HG03159 (cell line): ENCODE results near the gene AK3.
"Not testable (repeated sequence)": the region's sequence is repeated elsewhere in the genome, so short reads cannot be mapped to it uniquely, and the experiment has no call there.

Source experiments
- ATAC-seq: cut with Tn5 transposase; IDR thresholded peaks from one replicate; pipeline ENCODE4 v1.9.1; 2021; ENCODE audit warnings: mild to moderate bottlenecking, moderate library complexity; ENCODE audit not compliant: unreplicated experiment

AK3 gene

DNA sequence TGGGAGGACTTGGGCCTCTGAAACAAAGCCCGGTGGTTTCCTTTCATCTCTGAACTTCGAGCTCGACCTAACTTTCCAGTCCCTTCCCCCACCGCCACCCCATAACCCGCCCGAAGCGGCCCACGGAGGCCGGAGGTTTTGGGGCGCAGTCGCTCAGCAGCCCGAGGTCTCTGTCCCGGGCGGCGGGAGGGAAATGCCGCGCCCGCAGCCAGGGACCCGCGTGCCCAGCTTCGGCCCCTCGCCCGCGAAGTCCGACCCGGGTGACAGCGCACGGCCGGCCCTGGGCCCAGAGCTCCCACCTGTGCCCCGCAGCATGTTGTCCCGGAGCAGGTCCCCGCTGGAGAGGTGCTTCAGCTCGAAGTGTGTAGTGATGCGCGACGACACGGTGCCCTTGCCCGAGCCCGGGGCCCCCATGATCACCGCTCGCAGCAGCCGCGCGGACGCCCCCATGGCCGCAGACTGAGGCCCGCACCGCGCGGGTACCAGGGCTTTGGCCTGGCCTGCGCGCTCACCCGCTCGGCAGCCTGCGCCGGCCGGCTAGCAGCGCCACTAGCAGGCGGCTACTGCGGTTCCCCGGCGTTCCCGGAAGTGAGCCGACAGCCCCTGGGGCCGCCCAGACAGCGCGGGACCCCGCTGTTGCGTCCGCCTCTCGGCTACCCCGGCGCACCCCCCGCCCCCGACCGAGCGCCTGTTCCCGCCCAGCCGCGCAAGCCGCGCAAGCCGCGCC is at the start of gene AK3:
Gene AK3, minus strand, starts transcription at position 565 of the 727 bp plus-strand sequence. Its CDS starts 115 bp downstream, at position 450.
- ATAC-seq = peak; percentile 88

DNA sequence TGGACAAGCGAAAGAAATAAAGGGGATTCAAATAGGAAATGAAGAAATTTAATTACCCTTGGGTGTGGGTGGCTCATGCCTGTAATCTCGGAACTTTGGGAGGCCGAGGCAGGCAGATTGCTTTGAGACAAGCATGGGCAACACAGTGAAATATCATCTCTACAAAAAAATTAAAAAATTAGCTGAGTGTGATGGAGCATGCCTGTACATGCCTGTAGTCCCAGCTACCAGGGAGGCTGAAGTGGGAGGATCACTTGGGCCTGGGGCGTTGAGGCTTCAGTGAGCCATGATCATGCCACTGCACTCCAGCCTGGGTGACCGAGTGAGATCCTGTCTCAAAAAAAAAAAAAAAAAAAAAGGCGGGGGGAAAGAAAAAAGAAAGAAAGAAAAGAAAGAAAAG is 47.7 kb upstream of the AK3 start:
- no peak for ATAC-seq

DNA sequence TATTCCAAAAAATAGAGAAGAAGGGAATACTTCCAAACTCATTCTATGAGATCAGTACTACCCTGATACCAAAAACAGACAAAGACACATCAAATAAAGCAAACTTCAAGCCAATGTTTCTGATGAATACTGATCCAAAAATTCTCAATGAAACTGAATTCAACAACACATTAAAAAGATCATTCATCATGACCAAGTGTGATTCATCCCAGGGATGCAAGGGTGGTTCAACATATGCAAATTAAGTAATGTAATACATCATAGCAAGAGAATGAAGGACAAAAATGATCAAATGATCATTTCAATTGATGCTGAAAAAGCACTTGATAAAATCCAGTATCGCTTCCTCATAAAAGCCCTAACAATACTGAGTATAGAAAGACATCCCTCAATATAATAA is 46.9 kb upstream of the AK3 start:
- no peak for ATAC-seq

DNA sequence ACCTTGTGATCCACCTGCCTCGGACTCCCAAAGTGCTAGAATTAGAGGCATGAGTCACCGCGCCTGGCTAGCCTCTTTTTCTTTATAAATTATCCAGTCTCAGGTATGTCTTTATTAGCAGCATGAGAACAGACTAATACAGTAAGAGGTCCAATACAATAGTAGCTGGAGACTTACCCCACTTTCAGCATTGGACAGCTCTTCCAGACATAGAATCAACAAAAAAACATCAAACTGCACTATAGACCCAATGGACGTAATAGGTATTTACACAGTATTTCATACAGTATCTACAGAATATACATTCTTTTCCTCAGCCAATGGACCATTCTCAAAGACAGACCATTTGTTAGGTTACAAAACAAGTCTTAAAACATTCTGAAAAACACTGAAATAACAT is 45.6 kb upstream of the AK3 start:
- ATAC-seq = no peak

DNA sequence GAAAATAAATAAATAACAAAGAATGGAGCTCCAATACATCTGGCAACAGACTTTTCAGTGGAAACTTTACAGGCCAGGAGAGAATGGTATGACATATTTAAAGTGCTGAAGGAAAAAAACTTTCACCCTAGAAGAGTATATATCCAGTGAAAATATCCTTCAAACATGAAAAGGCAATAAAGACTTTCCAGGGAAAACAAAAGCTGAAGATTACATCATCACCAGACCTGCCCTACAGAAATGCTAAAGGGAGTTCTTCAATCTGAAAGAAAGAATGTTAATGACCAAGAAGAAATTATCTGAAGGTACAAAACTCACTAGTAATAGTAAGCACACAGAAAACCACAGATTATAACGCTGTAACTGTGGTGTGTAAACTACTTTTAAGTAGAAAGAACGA is 43.4 kb upstream of the AK3 start:
- ATAC-seq = no peak

DNA sequence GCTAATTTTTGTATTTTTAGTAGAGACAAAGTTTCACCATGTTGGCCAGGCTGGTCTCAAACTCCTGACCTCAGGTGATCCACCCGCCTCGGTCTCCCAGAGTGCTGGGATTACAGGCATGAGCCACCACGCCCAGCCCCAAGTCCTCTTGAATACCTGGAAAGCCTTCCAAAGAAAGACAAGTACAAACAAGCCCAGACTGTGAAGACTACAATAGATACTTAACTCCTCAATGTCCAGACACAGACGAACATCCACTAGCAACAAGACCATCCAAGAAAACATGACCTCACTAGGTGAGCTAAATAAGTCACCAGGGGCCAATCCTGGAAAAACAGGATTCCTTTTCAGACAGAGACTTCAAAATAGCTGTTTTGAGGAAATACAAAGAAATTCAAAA is 42.2 kb upstream of the AK3 start:
- not testable (repeated sequence) for ATAC-seq

DNA sequence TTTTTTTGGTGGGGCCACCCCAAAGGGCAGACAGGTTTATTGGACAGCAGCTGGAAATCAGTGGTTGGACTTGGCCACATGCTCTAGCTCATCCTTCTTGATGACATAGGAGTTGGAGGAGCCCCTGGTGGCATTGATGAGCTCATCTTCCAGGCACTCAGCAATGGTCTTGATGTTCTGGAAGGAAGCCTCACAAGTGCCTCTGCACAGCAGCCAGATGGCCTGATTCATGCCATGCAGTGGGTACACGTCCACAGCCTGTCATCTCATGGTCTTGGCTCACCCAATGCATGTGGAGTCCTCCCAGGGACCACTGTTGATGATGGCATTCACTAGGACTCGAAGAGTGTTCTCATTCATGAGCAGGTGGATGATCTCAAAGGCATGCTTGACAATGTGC is 40.4 kb upstream of the AK3 start:
- ATAC-seq = no peak

DNA sequence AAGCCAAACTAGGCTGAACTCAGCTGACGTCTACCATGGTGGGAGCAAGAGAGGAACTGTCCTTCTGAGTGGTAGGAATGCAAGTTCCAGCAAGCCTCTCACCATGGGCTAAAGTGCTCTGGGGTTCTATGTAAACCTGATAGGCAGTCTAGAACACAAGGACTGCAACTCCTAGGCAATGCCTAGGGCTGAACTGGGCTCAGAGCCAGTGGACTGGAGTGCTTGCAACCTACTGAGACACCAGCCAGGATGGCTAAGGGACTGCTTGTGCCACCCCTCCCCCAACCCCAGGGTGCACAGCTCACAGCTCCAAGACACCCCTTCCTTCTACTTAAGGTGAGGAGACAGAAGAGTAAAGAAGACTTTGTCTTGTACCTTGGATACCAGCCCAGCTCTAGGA is 39.6 kb upstream of the AK3 start:
- ATAC-seq = no peak

DNA sequence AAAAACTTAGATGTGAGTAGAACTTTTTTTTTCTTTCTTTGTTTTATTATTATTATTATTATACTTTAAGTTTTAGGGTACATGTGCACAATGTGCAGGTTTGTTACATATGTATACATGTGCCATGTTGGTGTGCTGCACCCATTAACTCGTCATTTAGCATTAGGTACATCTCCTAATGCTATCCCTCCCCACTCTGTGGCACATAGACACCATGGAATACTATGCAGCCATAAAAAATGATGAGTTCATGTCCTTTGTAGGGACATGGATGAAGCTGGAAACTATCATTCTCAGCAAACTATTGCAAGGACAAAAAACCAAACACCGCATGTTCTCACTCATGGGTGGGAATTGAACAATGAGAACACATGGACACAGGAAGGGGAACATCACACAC is 34.0 kb upstream of the AK3 start:
- ATAC-seq = not testable (repeated sequence)

DNA sequence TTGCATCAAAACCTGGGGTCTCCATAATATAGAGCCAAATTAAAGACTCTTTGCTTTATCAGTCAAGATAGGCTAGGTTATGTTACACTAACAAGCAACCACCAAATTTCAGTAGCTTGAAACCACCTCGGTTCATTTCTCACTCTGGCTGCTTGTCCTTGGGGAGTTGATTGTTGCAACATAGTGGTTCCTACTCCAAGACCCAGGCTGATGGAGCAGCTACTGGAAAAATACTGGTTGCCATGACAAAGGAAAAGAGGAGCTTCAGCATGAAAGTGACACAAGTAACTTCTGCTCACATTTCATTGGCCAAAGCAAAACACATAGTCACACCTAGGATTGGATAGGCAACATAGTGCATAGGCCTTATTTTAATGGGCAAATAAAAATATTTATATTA is 33.2 kb upstream of the AK3 start:
- no peak for ATAC-seq

DNA sequence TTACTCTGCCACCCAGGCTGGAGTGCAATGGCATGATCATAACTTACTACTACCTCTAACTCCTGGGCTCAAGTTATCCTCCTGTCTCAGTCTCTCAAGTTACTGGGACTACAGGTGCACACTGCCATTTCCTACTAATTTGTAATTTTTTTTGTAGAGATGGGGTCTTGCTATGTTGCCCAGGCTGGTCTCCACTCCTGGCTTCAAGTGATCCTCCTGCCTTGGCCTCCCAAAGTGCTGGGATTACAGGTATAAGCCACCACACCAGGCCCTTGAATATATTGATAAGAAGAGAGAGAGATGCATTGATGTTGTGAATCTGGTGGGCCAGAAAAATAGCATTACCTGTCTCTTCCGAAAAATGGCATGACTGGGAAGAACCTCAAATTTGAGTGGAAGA is 30.8 kb upstream of the AK3 start:
- no peak for ATAC-seq

DNA sequence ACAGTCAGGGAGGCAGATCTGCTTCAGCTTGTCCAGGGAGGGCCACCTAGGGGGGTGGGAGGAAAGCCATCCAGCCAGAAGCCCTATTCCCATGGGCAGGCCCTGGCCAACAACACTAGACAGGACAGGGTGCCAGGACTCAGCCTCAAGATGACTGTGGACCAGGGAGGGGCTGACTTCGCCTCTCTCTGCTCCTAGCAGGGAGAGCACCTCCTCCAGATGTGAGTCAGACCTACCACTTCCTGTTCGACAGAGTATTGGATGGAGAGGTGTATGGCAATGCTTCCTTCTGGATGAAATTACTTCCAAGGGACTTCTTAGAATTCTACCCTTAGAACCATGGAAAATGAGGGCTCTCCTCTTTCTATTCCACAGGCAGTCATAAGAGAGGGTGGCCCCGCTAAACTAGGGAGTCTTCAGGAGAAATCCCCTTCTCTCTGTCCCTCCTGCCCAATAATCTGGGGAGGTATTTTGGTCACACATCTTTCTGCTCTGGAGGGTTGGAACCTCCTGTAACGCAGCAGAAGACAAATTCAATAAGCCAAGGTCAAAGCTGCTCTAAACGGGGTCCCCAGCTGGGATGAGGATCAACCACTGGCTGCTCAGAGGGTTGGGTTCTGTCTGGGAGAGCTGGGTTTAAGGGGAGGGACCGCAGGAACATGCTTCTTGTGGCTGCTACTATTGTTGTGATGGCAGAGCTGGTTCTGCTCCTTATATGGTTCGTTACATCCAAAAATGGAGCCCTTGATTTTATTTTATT is 28.5 kb upstream of the AK3 start:
- ATAC-seq = no peak

DNA sequence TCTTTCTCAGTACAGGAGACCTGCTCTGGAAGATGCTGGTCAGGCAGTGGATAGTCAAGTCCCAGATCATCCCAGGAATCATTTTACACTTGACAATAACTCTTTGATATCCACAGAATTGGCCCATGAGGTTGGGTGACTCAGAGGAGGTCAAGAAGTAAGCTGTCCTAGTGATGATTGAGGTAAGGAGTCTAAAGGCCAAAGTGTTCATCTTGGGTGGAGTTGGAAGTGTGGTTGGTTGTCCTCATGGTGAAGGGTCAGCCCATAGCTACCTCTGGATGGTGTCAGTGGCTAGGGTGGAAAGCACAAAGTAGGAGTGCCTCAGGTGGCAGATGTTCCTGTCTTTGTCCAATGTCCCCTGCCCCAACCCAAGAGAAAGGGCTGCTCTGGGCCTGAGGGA is 27.7 kb upstream of the AK3 start:
- no peak for ATAC-seq

DNA sequence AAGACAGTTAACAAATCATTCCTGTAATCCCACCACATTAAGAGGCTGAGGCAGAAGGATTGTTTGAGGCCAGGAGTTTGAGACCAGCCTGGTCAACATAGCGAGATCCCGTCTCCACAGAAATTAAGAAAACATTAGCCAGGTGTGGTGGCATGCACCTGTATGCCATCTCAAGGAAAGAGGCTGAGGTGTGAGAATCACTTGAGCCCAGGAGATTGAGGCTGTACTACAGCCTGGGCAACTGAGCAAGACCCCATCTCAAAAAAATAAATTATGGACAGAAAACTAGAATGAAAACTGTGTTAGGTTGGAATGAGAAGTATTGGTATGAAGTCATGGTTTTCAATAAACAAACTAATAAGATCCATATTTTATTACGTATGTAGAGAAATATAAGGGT is 23.0 kb upstream of the AK3 start:
- ATAC-seq = no peak

DNA sequence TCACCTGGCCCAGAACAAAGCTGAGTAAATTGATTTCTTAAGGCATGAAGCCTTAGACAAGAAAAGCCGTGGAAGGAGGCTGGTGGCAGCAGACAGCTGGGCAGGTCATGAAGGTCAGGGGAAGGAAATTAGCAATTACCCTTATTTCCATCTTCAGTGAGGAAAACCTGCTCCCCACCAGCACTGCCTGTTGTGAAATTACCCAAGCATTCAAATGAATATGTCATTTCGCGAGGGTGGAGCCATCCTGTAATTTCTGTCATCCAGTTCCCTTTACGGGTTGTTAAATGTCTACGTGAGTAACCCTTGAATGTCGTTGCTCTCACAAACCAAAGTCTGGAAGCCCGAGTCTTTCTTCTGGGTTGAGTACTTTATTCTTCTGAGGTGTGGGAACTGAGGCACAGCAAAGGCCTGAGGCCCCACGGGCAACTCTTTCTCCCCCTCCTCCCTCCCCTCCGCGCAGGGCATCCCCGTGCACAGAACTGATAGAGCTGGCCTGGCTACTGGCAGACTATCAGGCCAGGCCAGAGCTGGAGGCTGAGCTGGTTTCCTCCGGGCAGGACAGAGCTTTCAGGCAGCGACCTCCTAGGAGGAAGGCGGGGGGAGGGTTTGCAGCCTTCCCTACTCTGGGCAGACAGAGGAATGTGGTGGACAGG is 22.0 kb upstream of the AK3 start:
- peak; percentile 33 for ATAC-seq

DNA sequence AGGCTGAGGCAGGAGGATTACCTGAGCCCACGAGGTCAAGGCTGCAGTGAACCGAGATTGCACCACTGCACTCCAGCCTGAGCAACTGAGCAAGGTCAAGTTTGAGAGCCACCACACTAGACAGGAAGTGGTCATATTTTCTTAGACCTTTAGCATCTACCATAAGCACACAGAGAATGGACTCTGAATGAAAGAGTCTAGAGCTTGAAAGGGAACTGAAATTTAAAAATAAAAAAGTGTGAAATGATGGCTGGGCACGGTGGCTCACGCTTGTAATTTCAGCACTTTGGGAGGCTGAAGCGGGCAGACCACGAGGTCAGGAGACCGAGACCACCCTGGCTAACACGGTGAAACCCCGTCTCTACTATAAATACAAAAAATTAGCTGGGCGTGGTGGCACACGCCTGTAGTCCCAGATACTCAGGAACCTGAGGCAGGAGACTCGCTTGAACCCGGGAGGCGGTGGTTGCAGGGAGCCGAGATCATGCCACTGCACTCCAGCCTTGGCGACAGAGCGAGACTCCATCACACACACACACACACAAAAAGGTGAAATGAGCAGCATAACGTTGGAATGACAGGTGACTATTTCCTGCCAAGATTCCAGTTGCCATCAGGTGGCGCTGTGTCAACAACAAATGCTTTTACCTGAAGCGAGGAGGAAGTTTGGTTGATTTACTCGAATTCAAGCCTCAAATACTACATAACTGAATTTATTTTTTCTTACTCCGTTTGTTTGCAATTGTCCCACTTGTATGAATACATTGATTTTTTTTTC is 21.3 kb upstream of the AK3 start:
- ATAC-seq = peak; percentile 74

DNA sequence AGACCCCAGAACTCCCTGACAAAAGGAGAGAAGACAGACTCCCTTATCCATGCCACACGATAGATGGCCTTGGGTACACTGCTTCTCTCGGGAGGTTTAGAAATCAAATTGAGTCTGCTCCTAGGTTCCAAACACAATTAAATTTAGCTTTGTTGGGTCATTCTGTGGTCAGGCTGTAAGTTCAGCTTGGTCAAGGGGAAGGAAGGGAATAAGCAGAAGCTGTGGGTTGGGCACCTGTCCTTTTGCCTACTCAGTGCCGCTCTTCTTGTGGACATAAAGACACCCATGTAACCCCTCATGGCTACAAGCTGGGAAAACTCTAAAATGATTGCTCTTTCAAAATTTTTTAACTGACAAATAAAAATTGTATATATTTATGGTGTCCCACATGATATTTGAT is 19.1 kb upstream of the AK3 start:
- ATAC-seq = no peak

DNA sequence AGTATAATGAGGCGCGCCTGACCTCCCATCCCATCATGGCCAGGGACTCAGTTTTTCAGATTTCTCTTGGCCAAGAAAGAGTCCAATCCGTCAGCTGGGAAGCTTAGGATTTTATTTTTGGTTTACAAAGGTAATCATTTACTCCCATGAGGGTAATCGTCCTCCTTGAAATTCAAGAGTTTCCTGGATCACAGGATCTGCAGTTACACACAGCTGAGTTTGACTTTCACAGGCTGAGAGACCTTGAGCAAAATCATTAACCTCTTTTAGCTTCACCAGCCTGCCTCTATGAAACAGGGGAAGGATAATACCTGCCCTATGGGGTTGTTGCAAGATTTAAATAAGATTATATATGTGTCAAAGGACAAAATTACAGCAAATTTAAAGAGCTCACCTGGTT is 15.4 kb upstream of the AK3 start:
- ATAC-seq = no peak

DNA sequence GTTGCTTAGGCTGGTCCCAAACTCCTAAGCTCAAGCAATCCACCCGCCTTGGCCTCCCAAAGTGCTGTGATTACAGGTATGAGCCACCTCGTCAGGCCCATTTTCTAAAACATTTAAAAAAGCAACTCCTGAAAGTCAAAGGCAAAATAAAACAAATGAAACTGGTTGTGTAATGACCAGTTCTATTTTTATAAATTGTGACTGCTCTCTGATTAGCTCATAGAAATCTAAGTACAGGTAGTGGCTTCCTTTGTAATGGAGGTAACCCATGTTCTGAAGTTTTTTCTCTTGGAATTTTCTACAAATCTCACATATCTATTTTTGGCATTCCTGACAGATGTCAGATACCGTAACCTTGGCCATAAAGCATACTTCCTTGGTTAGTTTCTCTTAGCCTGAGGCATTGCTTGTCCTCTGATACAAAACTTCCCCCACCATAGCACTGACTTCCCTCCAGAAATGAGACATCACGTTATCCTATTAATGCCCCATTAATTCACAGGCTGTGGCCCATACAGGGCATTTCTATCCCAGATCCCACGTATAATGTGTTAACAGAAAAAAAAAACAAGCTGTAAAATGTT is 14.1 kb upstream of the AK3 start:
- no peak for ATAC-seq

DNA sequence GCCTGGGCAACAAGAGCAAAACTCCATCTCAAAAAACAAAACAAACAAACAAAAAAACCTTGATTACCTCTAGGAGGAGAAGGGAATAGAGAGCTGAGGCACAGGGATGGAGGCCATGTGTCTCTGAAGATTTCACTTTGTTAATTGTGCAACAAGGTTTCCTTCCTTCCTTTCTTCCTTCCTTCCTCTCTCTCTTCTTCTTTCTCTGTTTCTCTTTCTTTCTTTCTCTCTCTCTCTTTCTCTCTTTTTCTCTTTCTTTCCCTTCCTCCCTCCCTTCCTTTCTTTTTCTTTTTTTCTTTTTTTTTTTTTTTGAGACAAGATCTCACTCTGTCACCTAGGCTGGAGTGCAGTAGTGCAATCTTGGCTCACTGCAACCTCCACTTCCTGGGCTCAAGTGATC is 13.5 kb upstream of the AK3 start:
- not testable (repeated sequence) for ATAC-seq
